ENCODE data around the gene AAK1. TPM values are rescaled to one million over a fixed set of nuclear protein-coding genes. Genes with fewer than 3 reads are reported as not detected.

Gene AAK1
- polyA plus RNA-seq, 3 donors = 9.8 to 18.9 (median 10.8) TPM

DNA sequence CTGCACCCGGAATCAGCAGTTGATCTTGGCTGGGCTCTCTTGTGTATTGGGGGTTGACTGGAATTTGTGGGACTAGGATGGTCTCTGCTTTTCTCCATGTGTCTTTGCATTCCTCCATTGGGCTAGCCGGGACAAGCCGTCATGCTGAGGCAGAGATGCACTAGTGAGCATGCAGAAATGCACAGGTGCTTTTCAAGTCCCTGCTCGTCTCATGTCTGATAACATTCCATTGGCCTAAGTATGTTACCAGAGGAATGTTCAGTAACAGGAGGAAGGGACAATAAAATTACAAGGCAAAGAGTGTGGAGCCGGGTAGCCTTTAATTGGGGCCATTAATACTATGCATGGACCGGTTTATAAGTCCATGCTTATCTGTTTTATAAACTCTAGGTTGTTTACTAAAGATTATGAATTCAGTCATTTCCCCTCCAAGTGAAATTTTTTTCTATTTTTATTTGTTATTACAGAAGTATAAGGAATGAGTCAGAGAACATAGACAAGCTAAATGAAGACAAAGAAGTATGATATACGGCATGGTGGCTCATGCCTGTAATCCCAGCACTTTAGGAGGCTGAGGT is 24.4 kb upstream of the AAK1 start:
- Histone ChIP-seq H3K9ac (ENCODE audit: insufficient read depth, low read length, poor library complexity, severe bottlenecking) (no peak overlapping the region), H3K27ac (ENCODE audit: low read depth in 1 of 2, low read length in 2 of 2) (no peak overlapping the region), H4K20me1 (ENCODE audit: insufficient read depth, low read length) (no peaks in the 10 kb centered on the region), H3K9me3 (replicated peaks in 1 of 2; ENCODE audit: control insufficient read depth in 1 of 2, insufficient read depth in 1 of 2, low read length in 2 of 2) (peaks cover 4% of the 10 kb centered on the region in 2 donors), H3K79me2 (ENCODE audit: insufficient read depth, low read length) (no peaks in the 10 kb centered on the region), H3K27me3 (ENCODE audit: control insufficient read depth in 2 of 2, insufficient read depth in 2 of 2, low read length in 2 of 2) (no peaks in the 10 kb centered on the region), H3K4me3 (replicated peaks in 1 of 3; ENCODE audit: low read depth in 2 of 3, low read length in 3 of 3) (no peak overlapping the region), H3K4me1 (ENCODE audit: control insufficient read depth in 1 of 2, insufficient read depth in 2 of 2, low read length in 2 of 2) (no peaks in the 10 kb centered on the region), H3K4me2 (replicated peaks; ENCODE audit: extremely low read depth, low read length, poor library complexity, severe bottlenecking) (no peak overlapping the region), H3K36me3 (replicated peaks in 1 of 2; ENCODE audit: control insufficient read depth in 1 of 2, insufficient read depth in 2 of 2, low read length in 2 of 2) (no peaks in the 10 kb centered on the region), H2AFZ (ENCODE audit: insufficient read depth, low read depth, low read length, poor library complexity, severe bottlenecking) (no peak overlapping the region)
- WGBS (ENCODE audit: insufficient coverage) = 98% methylated on average over 4 of the region's 7 CpGs
- intact Hi-C loops (cut with micrococcal nuclease) = no loop called here
- Mint-ChIP-seq H3K9me3 (peaks cover 0 to 11% (median 8%) of the 10 kb centered on the region in 7 donors), H3K36me3 (no peaks in the 10 kb centered on the region), H3K27ac (no peak overlapping the region), H3K4me3 (no peak overlapping the region), H3K27me3 (ENCODE audit: low read depth in 3 of 3) (peaks cover 0 to 2% (median 0%) of the 10 kb centered on the region in 3 donors), H3K4me1 (peaks cover 6% of the 10 kb centered on the region)
- TF ChIP-seq, protein P1, sequence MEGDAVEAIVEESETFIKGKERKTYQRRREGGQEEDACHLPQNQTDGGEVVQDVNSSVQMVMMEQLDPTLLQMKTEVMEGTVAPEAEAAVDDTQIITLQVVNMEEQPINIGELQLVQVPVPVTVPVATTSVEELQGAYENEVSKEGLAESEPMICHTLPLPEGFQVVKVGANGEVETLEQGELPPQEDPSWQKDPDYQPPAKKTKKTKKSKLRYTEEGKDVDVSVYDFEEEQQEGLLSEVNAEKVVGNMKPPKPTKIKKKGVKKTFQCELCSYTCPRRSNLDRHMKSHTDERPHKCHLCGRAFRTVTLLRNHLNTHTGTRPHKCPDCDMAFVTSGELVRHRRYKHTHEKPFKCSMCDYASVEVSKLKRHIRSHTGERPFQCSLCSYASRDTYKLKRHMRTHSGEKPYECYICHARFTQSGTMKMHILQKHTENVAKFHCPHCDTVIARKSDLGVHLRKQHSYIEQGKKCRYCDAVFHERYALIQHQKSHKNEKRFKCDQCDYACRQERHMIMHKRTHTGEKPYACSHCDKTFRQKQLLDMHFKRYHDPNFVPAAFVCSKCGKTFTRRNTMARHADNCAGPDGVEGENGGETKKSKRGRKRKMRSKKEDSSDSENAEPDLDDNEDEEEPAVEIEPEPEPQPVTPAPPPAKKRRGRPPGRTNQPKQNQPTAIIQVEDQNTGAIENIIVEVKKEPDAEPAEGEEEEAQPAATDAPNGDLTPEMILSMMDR (IDR thresholded peaks at IDR 0.05) = no peak
- DNase-seq = no peak

DNA sequence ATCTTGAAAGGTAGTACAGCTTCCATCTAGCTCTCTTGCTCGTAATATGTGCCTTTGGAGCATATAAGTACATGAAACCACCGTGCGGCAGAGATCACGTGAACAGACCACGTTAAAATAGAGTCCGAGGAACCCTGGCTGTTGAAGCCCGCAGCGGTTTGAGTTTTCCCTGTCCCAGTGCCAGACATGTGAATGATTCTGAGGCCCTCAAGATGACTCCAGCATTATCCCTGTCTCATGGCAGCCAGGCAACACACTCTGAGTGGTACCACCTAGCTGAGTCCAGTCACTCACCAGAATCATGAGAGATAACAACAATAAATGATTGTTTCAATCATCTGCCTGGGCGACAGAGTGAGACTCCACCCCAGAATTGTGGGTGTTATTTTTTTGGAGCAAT is 21.6 kb upstream of the AAK1 start:
- no peaks in the 10 kb centered on the region for H3K27me3 ChIP-seq (ENCODE audit: control insufficient read depth in 2 of 2, insufficient read depth in 2 of 2, low read length in 2 of 2)
- TF ChIP-seq, protein P1 (IDR thresholded peaks at IDR 0.05) = no peak
- Mint-ChIP-seq H3K27me3 (ENCODE audit: low read depth in 3 of 3) (peaks cover 0 to 2% (median 0%) of the 10 kb centered on the region in 3 donors), H3K27ac (no peak overlapping the region), H3K4me3 (no peak overlapping the region), H3K36me3 (no peaks in the 10 kb centered on the region), H3K9me3 (peaks cover 0 to 11% (median 8%) of the 10 kb centered on the region in 7 donors), H3K4me1 (peaks cover 7% of the 10 kb centered on the region)
- H3K9ac ChIP-seq (ENCODE audit: insufficient read depth, low read length, poor library complexity, severe bottlenecking) = no peak overlapping the region
- H3K4me1 ChIP-seq (ENCODE audit: control insufficient read depth in 1 of 2, insufficient read depth in 2 of 2, low read length in 2 of 2) = no peaks in the 10 kb centered on the region
- no peak overlapping the region for H3K4me3 ChIP-seq (replicated peaks in 1 of 3; ENCODE audit: low read depth in 2 of 3, low read length in 3 of 3)
- 99% methylated on average over 8 of the region's 9 CpGs for WGBS (ENCODE audit: insufficient coverage)
- H3K79me2 ChIP-seq (ENCODE audit: insufficient read depth, low read length) = no peaks in the 10 kb centered on the region
- H3K9me3 ChIP-seq (replicated peaks in 1 of 2; ENCODE audit: control insufficient read depth in 1 of 2, insufficient read depth in 1 of 2, low read length in 2 of 2) = peaks cover 0 to 4% of the 10 kb centered on the region in 2 donors
- intact Hi-C loops (cut with micrococcal nuclease) = no loop called here
- H4K20me1 ChIP-seq (ENCODE audit: insufficient read depth, low read length) = no peaks in the 10 kb centered on the region
- H2AFZ ChIP-seq (ENCODE audit: insufficient read depth, low read depth, low read length, poor library complexity, severe bottlenecking) = no peak overlapping the region
- H3K27ac ChIP-seq (ENCODE audit: low read depth in 1 of 2, low read length in 2 of 2) = no peak overlapping the region
- no peaks in the 10 kb centered on the region for H3K36me3 ChIP-seq (replicated peaks in 1 of 2; ENCODE audit: control insufficient read depth in 1 of 2, insufficient read depth in 2 of 2, low read length in 2 of 2)
- no peak for DNase-seq
- H3K4me2 ChIP-seq (replicated peaks; ENCODE audit: extremely low read depth, low read length, poor library complexity, severe bottlenecking) = no peak overlapping the region

Measured in CD14-positive monocyte (primary cell).